MCF 10A (cell line): Measurements from ENCODE around the gene MYH6. TPM values are rescaled to one million over a fixed set of nuclear protein-coding genes. Genes with fewer than 3 reads are reported as not detected.

Source experiments
- BruUV-seq: library from RNA; stranded (reverse); fragments of 400-500 nt; replicated peaks from 2 replicates; lab custom pipeline; 2021; lab: Mats Ljungman, UMichigan
- CTCF ChIA-PET: fragments of 300-600 bp; sonication (Branson Sonifier 250); formaldehyde crosslinking; extraction: SDS; loops from one replicate; lab custom pipeline; 2021; ENCODE audit warnings: antibody characterized with exemption, inconsistent platforms; lab: Yijun Ruan, JAX
- POLR2A ChIA-PET: fragments of 300-600, 350-650 bp; sonication (Branson Sonifier 250); formaldehyde crosslinking; extraction: SDS; loops from one replicate; lab custom pipeline; 2020; ENCODE audit warnings: antibody characterized with exemption, inconsistent platforms; lab: Yijun Ruan, JAX
- DNase-seq: peaks from one replicate; pipeline ENCODE4 v3.0.0-alpha.2; 2018; ENCODE audit not compliant: unreplicated experiment
- H3K27ac Mint-ChIP-seq: one replicate; pipeline ENCODE4 v1.8.0; 2022; ENCODE audit warnings: mild to moderate bottlenecking, low read depth, mixed read lengths; ENCODE audit not compliant: unreplicated experiment
- H3K27me3 Mint-ChIP-seq: one replicate; pipeline ENCODE4 v1.8.0; 2022; ENCODE audit warnings: mixed read lengths; ENCODE audit not compliant: insufficient read depth, unreplicated experiment
- H3K36me3 Mint-ChIP-seq: one replicate; pipeline ENCODE4 v1.8.0; 2022; ENCODE audit warnings: mild to moderate bottlenecking, moderate library complexity, mixed read lengths; ENCODE audit not compliant: insufficient read depth, unreplicated experiment
- H3K4me1 Mint-ChIP-seq: one replicate; pipeline ENCODE4 v1.8.0; 2022; ENCODE audit warnings: mixed read lengths; ENCODE audit not compliant: insufficient read depth, unreplicated experiment
- H3K4me3 Mint-ChIP-seq: one replicate; pipeline ENCODE4 v1.8.0; 2022; ENCODE audit warnings: mild to moderate bottlenecking, moderate library complexity, mixed read lengths; ENCODE audit not compliant: unreplicated experiment
- H3K9me3 Mint-ChIP-seq: one replicate; pipeline ENCODE4 v1.8.0; 2022; ENCODE audit warnings: mixed read lengths; ENCODE audit not compliant: unreplicated experiment
- CTCF ChIP-seq: fragments of 200-600 bp; IDR thresholded peaks from one replicate; pipeline ENCODE4 v1.8.0; 2022; ENCODE audit warnings: antibody characterized with exemption, mild to moderate bottlenecking; ENCODE audit not compliant: unreplicated experiment
- intact Hi-C: fragments of 100-400 bp; cut with micrococcal nuclease; formaldehyde crosslinking; loops from 2 replicates; pipeline ENCODE4 v1.14.1; 2022
- total RNA-seq: library from RNA; stranded (reverse); gene quantifications from 2 replicates; pipeline ENCODE4 v1.2.3, GENCODE V29; 2022

Gene MYH6
- total RNA-seq, 1 experiment from 2014 or later = not detected

GRCh38 chr14:23362200-23362599 is 45.9 kb downstream of the MYH6 start:
- no peak overlapping the region for H3K4me3 Mint-ChIP-seq
- intact Hi-C loops = loop anchor here (1.0 kb wide), 1 partner anchor 34 kb away; no protein-coding TSS in a partner anchor
- no peak for DNase-seq
- TF ChIP-seq CTCF = no peak
- no TSS peak for BruUV-seq
- H3K9me3 Mint-ChIP-seq = no peaks in the 10 kb centered on the region
- no peaks in the 10 kb centered on the region for H3K36me3 Mint-ChIP-seq
- no peak overlapping the region for H3K27ac Mint-ChIP-seq
- CTCF ChIA-PET = interaction anchor here (0.6 to 2.1 kb wide), 3 partner anchors 17 to 35 kb away, joined by 4 to 8 read pairs (median 6); no protein-coding TSS in a partner anchor
- H3K27me3 Mint-ChIP-seq = peaks cover 33% of the 10 kb centered on the region
- POLR2A ChIA-PET = no interaction called here
- no peaks in the 10 kb centered on the region for H3K4me1 Mint-ChIP-seq

- intact Hi-C loops = loop anchor here (1.0 kb wide), 1 partner anchor 33 kb away; no protein-coding TSS in a partner anchor
Measured at GRCh38 chr14:23361763-23362162, 46.3 kb downstream of the MYH6 start.

GRCh38 chr14:23361320-23361719 is 46.8 kb downstream of the MYH6 start:
- H3K27me3 Mint-ChIP-seq = peaks cover 28% of the 10 kb centered on the region
- CTCF ChIA-PET = interaction anchor here (1.3 to 2.1 kb wide), 3 partner anchors 18 to 34 kb away, joined by 6 to 9 read pairs (median 8); no protein-coding TSS in a partner anchor
- no TSS peak for BruUV-seq
- H3K4me3 Mint-ChIP-seq = no peak overlapping the region
- no peaks in the 10 kb centered on the region for H3K9me3 Mint-ChIP-seq
- no peaks in the 10 kb centered on the region for H3K4me1 Mint-ChIP-seq
- no peak overlapping the region for H3K27ac Mint-ChIP-seq
- TF ChIP-seq CTCF = no peak
- intact Hi-C loops = no loop called here
- no peak for DNase-seq
- POLR2A ChIA-PET = no interaction called here
- no peaks in the 10 kb centered on the region for H3K36me3 Mint-ChIP-seq

More at GRCh38 chr14:23361763-23362162, 46.3 kb downstream of the MYH6 start:
- H3K27ac Mint-ChIP-seq = no peak overlapping the region
- no peak for TF ChIP-seq CTCF
- DNase-seq = no peak
- no TSS peak for BruUV-seq
- POLR2A ChIA-PET = no interaction called here
- no peak overlapping the region for H3K4me3 Mint-ChIP-seq
- H3K4me1 Mint-ChIP-seq = no peaks in the 10 kb centered on the region
- H3K27me3 Mint-ChIP-seq = peaks cover 28% of the 10 kb centered on the region
- no peaks in the 10 kb centered on the region for H3K9me3 Mint-ChIP-seq
- H3K36me3 Mint-ChIP-seq = no peaks in the 10 kb centered on the region
- CTCF ChIA-PET = interaction anchor here (1.3 to 2.1 kb wide), 2 partner anchors 18 to 34 kb away, joined by 6 to 8 read pairs; no protein-coding TSS in a partner anchor

- intact Hi-C loops = no loop called here
- H3K4me3 Mint-ChIP-seq = no peak overlapping the region
- no peak overlapping the region for H3K27ac Mint-ChIP-seq
- TF ChIP-seq CTCF = no peak
- ChIA-PET POLR2A (no interaction called here), CTCF (interaction anchor here (0.6 to 1.5 kb wide), 2 partner anchors 9 to 20 kb away, joined by 3 to 9 read pairs; no protein-coding TSS in a partner anchor)
- H3K27me3 Mint-ChIP-seq = peaks cover 33% of the 10 kb centered on the region
- H3K9me3 Mint-ChIP-seq = no peaks in the 10 kb centered on the region
- no peaks in the 10 kb centered on the region for H3K36me3 Mint-ChIP-seq
- BruUV-seq = no TSS peak
- no peak for DNase-seq
- no peaks in the 10 kb centered on the region for H3K4me1 Mint-ChIP-seq
Measured at GRCh38 chr14:23360496-23360895, 47.6 kb downstream of the MYH6 start.
